ENCODE data around the gene TFB2M. TPM values are rescaled to one million over a fixed set of nuclear protein-coding genes. Genes with fewer than 3 reads are reported as not detected.
A peak's percentile ranks its signal among the peaks of the same experiment; 100 is the strongest.

The TFB2M gene, protein sequence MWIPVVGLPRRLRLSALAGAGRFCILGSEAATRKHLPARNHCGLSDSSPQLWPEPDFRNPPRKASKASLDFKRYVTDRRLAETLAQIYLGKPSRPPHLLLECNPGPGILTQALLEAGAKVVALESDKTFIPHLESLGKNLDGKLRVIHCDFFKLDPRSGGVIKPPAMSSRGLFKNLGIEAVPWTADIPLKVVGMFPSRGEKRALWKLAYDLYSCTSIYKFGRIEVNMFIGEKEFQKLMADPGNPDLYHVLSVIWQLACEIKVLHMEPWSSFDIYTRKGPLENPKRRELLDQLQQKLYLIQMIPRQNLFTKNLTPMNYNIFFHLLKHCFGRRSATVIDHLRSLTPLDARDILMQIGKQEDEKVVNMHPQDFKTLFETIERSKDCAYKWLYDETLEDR
- total RNA-seq, result 10 to 100 TPM in 3 of 4 donors, 1 to 10 TPM in 1; 6.2 to 17.7 (median 12.4) TPM

- WGBS, 2 donors, result 0% methylated on average over 6 to 7 of the region's 62 CpGs
- TF ChIP-seq POLR2A (IDR thresholded peaks at IDR 0.05), result peak in 3 of 4 donors; percentile 65 to 96 (median 93)
- TF ChIP-seq, protein P1, sequence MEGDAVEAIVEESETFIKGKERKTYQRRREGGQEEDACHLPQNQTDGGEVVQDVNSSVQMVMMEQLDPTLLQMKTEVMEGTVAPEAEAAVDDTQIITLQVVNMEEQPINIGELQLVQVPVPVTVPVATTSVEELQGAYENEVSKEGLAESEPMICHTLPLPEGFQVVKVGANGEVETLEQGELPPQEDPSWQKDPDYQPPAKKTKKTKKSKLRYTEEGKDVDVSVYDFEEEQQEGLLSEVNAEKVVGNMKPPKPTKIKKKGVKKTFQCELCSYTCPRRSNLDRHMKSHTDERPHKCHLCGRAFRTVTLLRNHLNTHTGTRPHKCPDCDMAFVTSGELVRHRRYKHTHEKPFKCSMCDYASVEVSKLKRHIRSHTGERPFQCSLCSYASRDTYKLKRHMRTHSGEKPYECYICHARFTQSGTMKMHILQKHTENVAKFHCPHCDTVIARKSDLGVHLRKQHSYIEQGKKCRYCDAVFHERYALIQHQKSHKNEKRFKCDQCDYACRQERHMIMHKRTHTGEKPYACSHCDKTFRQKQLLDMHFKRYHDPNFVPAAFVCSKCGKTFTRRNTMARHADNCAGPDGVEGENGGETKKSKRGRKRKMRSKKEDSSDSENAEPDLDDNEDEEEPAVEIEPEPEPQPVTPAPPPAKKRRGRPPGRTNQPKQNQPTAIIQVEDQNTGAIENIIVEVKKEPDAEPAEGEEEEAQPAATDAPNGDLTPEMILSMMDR (IDR thresholded peaks at IDR 0.05), result peak in 2 of 6 experiments; percentile 9 to 27
- Histone ChIP-seq H3K36me3 (peaks cover 0 to 24% (median 0%) of the 10 kb centered on the region in 3 donors), H3K27ac (peak within 1 kb of the TSS; percentile 92 to 99 (median 99)), H3K4me1 (peaks cover 9 to 65% (median 22%) of the 10 kb centered on the region in 3 donors), H3K27me3 (no peaks in the 10 kb centered on the region), H3K4me3 (peak within 1 kb of the TSS; percentile 84 to 100 (median 98)), H3K9me3 (no peaks in the 10 kb centered on the region)
- peak; percentile 88 for DNase-seq
- intact Hi-C loops (cut with DNase I), result loop anchor here (10.0 kb wide), 1 partner anchor 119 kb away; no protein-coding TSS in a partner anchor
These were observed at the start of gene TFB2M, which contains the start of gene CNST for GRCh38 chr1:246566128-246566812. TSS of gene TFB2M (minus strand) at chr1:246566261. CDS start at chr1:246566138, 123 bp downstream. TSS of gene CNST (plus strand) at chr1:246566456. CDS start at chr1:246591563, 25,107 bp downstream.

- H3K36me3 ChIP-seq, result no peaks in the 10 kb centered on the region
- intact Hi-C loops (cut with DNase I), result no loop called here
These were observed 47.2 kb upstream of the TFB2M start for GRCh38 chr1:246613096-246613758.

DNA sequence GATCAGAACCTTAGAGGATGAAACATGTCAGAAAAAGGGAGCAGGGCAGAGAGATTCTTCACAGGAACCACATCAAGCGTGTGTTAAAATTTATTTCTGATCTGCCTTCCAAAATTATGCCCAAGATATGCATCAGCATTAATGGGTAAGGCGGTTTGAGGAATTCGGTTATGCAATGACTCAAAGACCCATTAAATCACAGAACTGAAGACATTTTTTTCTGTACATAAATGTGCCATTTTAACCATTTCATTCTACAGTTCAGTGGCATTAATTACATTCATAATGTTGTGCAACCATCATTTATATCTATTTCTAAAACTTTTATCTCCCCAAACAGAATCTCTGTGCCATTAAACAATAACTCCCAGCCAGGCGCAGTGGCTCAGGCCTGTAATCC, 43.6 kb upstream of the TFB2M start:
- intact Hi-C loops (cut with DNase I), result no loop called here
- no peaks in the 10 kb centered on the region for H3K27me3 ChIP-seq
- H3K4me3 ChIP-seq, result no peak overlapping the region
- H3K9me3 ChIP-seq, result no peaks in the 10 kb centered on the region
- peaks cover 5 to 54% (median 17%) of the 10 kb centered on the region in 3 donors for H3K4me1 ChIP-seq
- H3K36me3 ChIP-seq, result no peaks in the 10 kb centered on the region
- peak overlapping the region; percentile 68 to 83 (median 76) for H3K27ac ChIP-seq
- no peak for TF ChIP-seq POLR2A (IDR thresholded peaks at IDR 0.05)
- TF ChIP-seq, protein P1 (IDR thresholded peaks at IDR 0.05), result no peak
- no peak for DNase-seq
- 72 to 80% methylated on average over 4 of the region's 4 CpGs for WGBS, 2 donors

More at GRCh38 chr1:246613096-246613758, 47.2 kb upstream of the TFB2M start:
- no peak for TF ChIP-seq POLR2A (IDR thresholded peaks at IDR 0.05)
- TF ChIP-seq, protein P1 (IDR thresholded peaks at IDR 0.05), result no peak
- no peak for DNase-seq
- no peaks in the 10 kb centered on the region for H3K9me3 ChIP-seq
- peaks cover 5 to 68% (median 29%) of the 10 kb centered on the region in 3 donors for H3K4me1 ChIP-seq
- no peak overlapping the region for H3K4me3 ChIP-seq
- H3K27ac ChIP-seq, result peak overlapping the region in 1 of 4 donors; percentile 18
- 47 to 60% methylated on average over 5 to 6 of the region's 6 CpGs for WGBS, 2 donors
- no peaks in the 10 kb centered on the region for H3K27me3 ChIP-seq

DNA sequence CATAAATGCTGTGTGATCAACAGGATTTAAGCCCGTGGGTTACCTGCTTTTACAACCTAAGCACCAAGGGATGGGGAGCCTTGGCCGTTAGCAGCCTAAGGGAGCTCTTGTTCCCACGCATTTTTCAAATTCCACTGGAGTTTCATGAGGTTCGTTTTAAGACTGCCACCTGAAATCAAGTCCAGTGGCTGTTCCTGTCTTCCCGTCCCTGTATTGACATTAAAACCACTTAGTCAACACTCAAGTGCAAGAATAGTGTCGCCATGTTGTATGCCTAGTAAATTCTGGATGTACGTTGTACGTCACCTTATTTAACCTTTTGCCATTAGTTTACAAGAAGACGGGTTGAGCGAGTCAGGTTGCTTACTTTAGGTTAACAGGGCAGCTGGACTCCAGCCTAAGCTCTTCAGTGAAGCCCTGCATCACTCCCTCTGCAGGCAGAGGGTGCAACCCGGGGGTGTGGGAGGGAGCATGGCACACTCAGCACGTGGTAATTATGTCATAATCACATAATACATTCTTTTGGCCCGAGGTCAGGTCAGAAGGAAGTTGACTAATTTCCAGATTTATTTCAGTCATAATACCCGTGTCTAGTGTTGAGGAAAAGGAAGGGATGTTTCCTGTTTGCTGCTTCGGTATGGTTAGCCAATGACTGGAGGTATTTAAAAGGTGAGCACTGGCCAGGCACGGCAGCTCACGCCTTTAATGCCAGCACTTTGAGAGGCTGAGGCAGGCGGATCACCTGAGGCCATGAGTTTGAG, 42.7 kb upstream of the TFB2M start:
- WGBS, 2 donors, result 25 to 37% methylated on average over 18 of the region's 18 CpGs

More for the DNA sequence above, 42.7 kb upstream of the TFB2M start:
- peak; percentile 5 for DNase-seq
- H3K27ac ChIP-seq, result peak overlapping the region; percentile 68 to 83 (median 76)
- H3K4me1 ChIP-seq, result peaks cover 5 to 54% (median 17%) of the 10 kb centered on the region in 3 donors
- H3K27me3 ChIP-seq, result no peaks in the 10 kb centered on the region
- H3K36me3 ChIP-seq, result no peaks in the 10 kb centered on the region
- H3K9me3 ChIP-seq, result no peaks in the 10 kb centered on the region
- no peak for TF ChIP-seq POLR2A (IDR thresholded peaks at IDR 0.05)
- TF ChIP-seq, protein P1 (IDR thresholded peaks at IDR 0.05), result peak in 5 of 6 experiments; percentile 3 to 42 (median 34)
- intact Hi-C loops (cut with DNase I), result no loop called here
- no peak overlapping the region for H3K4me3 ChIP-seq
